Panc1 (cell line): Measurements from ENCODE around the gene PCNX2.

Experiments used
- CTCF ChIP-seq: fragments of 450-650 bp; IDR thresholded peaks from 2 replicates; pipeline ENCODE4 v1.5.1; 2017; ENCODE audit warnings: mild to moderate bottlenecking
- POLR2AphosphoS5 ChIP-seq: IDR thresholded peaks from 2 replicates; pipeline ENCODE4 v1.6.1; 2012; ENCODE audit warnings: mild to moderate bottlenecking, low read depth, low read length, moderate library complexity
- REST ChIP-seq, 2 experiments: IDR thresholded peaks; 2 replicates each; pipeline ENCODE4 v1.6.1; 2011 to 2012; ENCODE audit warnings: low read depth in 2 of 2, control low read depth in 1 of 2, low read length in 1 of 2, mild to moderate bottlenecking in 1 of 2, moderate library complexity in 1 of 2; ENCODE audit not compliant: insufficient read depth in 1 of 2
- SIN3A ChIP-seq: IDR thresholded peaks from 2 replicates; pipeline ENCODE4 v1.6.1; 2012; ENCODE audit warnings: low read depth, mild to moderate bottlenecking, low read length, moderate library complexity, borderline replicate concordance; ENCODE audit not compliant: insufficient read depth
- TCF7L2 ChIP-seq: IDR thresholded peaks from 2 replicates; pipeline ENCODE4 v1.6.1; 2011; ENCODE audit warnings: mild to moderate bottlenecking, low read depth, low read length, inconsistent platforms

GRCh38 chr1:232974971-232975370 is 320.6 kb downstream of the PCNX2 start:
- no peak for TF ChIP-seq CTCF
- no peak for TF ChIP-seq POLR2AphosphoS5
- no peak for TF ChIP-seq SIN3A
- no peak for TF ChIP-seq REST (IDR thresholded peaks at IDR 0.05; ENCODE audit: insufficient read depth in 1 of 2, low read depth in 2 of 2, low read length in 1 of 2)
- no peak for TF ChIP-seq TCF7L2
